Measurements from ENCODE around the gene NFKB2.
A peak's percentile ranks its signal among the peaks of the same experiment; 100 is the strongest.

NFKB2 gene

DNA sequence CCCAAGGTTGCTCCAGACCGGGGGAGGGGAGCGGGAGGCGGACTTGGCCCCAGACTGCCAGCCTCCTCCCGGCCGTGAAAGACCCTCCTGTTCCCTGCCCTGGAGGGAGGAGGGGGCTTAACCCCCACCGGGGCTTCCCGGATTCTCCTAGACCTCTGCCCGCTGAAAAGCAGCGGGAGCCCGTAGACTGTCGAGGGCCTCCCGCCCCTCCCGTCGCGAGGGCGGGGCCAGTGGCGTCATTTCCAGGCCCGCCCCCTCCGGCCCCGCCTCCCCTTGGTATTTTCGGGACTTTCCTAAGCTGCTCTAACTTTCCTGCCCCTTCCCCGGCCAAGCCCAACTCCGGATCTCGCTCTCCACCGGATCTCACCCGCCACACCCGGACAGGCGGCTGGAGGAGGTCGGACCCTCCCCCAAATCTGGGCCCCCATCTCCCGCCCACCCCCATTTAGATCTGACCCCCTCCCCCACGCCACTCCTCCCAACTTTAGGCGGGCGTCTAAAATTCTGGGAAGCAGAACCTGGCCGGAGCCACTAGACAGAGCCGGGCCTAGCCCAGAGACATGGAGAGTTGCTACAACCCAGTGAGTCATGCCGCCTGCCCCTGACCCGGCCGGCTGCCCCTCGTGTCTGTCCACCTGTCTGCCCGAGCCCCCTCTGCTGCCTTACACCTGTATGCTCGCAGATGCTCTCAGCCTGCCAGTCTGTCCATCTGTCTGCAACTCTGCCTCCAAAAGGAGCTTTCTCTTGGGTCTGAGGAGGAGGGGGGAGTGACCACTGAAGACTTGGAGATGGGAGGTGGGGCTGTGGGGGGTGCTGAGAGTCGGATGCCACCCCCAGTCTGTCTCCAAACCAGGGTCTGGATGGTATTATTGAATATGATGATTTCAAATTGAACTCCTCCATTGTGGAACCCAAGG, at the start of gene NFKB2:
Gene NFKB2, plus strand, starts transcription at position 306 of the 917 bp plus-strand sequence. Its CDS starts 255 bp downstream, at position 561.
- DNase-seq = peak; percentile 40

DNA sequence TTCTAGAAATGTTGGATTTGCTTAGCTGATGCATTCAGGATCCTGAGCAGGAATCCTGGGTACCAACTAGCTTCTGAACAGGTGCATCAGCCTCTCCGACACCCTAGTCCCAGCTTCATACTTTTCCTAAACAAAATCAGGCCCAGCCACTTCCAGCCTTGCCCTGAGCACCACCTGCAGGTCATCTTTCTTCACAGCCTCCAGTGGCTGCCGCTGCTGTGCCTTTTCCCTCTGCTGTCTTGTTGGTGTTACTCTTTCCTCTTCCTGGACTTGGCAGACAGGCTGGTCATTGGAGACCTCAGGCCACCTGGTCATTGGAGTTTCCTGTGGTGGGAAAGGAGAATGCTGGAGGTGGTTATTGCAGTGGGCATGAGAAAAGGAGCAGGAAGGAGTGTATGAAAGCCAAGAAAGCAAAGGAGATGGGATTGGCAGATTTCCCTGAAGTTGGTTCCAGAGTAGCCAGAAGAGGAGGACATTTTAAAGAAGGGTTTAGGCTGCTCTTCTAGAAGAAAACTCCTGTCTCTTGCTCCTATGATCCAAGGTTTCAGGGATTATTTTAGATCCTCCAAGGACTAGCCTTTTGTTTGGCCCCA, 48.2 kb upstream of the NFKB2 start:
- DNase-seq = peak; percentile 6

GRCh38 chr10:102352066-102352715, 43.3 kb upstream of the NFKB2 start:
- DNase-seq = peak; percentile 39

- DNase-seq = no peak
These were observed 41.1 kb upstream of the NFKB2 start for GRCh38 chr10:102354451-102354850.

DNA sequence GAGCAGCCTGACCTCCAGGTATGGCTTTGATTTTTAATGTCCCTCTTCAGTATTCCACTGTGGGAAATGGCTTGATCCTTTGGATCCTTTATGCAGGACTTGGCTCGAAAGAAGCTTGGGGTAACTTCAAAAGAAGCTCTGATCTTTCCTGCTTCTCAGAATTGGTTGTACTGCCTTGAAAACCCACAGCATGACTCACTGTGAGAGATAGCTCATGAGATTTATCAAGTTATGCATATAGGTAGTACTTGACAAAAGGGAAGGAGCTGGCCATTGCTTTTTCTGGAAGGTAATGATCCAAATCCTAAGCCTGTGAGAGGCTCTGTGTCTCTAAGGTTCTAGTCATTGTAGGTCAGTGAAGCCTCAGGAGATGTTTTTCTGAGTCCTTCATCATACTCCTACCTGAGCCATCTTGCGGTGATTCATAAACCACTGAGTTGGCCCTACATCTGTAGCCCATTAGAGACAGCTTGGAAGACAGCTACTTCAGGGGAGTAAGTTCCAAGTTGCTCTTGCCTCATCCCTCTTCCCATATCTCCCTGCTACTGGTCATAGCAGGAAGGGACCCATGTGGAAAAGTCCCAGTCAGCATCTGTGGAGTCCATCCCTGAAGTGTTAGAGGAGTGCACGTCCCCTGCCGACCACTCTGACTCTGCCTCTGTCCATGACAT, 36.7 kb upstream of the NFKB2 start:
- DNase-seq = no peak

DNA sequence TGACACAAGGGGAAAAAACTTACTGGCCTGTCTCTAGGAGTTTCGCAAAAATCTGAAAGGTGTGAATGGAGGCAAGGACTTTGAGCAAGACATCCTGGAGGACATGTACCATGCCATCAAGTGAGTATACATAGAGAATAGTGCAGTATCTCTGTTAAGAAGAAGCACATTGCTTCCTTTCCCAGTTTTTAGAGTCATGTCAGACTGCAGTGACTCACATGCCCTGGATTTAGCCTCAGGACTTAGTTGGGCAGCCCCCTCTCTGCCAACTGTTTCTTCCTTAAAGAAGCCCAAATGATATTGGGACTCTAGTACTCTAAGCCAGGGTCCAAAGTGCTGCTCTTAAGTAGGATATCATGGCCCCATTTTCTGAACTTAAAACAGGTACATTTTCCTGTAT, 28.1 kb upstream of the NFKB2 start:
- DNase-seq = no peak

DNA sequence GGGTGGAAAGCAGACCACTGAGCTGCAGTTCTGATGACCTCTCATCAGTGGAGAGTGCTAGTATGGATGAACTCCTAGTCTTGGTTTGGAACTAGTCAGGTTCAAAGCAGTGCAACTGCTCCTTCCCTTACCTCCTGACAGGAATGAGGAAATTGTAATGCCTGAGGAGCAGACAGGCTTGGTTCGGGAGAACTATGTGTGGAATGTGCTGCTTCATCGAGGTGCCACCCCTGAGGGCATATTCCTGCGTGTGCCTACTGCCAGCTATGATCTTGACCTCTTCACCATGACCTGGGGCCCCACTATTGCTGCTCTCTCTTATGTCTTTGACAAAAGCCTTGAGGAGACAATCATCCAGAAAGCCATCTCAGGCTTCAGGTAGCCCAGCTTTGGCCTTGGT, 27.4 kb upstream of the NFKB2 start:
- no peak for DNase-seq

DNA sequence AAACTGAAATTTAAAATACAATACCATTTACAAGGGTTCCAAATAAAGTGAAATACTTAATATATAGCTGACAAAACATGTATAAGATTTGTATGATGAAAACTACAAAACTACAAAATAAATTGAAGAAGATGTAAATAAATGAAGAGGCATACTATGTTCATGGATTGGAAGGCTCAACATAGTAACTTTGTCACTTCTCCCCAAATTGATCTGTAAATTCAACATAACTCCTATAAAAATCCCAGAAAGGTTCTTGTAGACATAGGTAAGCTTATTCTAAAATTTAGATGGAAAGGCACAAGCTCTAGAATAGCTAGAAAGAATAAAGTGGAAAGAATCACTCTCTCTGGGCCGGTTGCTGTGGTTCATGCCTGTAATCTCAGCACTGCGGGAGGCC, 24.2 kb upstream of the NFKB2 start:
- DNase-seq = no peak

GRCh38 chr10:102375250-102375649, 20.3 kb upstream of the NFKB2 start:
- no peak for DNase-seq

GRCh38 chr10:102375867-102376266, 19.6 kb upstream of the NFKB2 start:
- no peak for DNase-seq

- DNase-seq = no peak
These were observed 18.6 kb upstream of the NFKB2 start for GRCh38 chr10:102376901-102377300.

DNA sequence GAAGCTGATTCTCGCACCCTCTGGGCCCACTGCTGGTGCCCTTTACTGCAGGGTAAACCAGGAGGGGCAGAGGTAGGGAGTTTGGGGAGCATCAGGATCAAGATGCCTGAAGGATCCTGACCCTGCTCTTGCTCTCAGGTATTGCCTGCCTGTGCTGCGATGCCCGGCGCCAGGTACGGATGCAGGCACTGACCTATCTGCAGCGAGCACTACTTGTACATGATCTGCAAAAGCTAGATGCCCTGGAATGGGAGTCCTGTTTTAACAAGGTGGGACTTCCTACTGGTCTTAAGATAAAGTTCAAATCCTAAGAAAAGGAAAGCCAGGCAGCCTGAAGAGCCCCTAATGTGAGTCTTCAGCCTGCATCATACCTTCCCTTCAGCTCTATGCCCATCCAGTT, 16.1 kb upstream of the NFKB2 start:
- no peak for DNase-seq

GRCh38 chr10:102381983-102382382, 13.5 kb upstream of the NFKB2 start:
- no peak for DNase-seq

DNA sequence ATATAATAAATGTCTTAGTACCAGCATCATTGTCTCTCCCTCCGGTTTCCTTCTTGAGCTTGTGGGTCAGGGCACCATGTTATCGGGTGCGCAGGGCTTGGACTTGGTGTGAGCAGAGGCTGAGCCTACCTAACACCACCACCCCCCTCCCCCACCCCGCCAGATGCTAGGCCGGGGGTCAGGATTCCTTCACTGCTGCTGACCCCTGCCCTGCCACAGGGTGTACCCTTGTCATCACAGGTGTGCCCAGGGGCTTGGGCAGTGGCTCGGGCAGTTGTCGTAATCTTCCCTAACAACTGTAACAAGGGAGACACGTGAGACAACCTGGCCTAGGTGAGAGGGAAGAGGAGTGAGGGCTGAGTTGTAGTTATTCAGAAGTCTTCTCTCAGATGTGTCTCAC, 12.6 kb upstream of the NFKB2 start:
- DNase-seq = no peak

- DNase-seq = no peak
These were observed 11.5 kb upstream of the NFKB2 start for GRCh38 chr10:102384053-102384452.

DNA sequence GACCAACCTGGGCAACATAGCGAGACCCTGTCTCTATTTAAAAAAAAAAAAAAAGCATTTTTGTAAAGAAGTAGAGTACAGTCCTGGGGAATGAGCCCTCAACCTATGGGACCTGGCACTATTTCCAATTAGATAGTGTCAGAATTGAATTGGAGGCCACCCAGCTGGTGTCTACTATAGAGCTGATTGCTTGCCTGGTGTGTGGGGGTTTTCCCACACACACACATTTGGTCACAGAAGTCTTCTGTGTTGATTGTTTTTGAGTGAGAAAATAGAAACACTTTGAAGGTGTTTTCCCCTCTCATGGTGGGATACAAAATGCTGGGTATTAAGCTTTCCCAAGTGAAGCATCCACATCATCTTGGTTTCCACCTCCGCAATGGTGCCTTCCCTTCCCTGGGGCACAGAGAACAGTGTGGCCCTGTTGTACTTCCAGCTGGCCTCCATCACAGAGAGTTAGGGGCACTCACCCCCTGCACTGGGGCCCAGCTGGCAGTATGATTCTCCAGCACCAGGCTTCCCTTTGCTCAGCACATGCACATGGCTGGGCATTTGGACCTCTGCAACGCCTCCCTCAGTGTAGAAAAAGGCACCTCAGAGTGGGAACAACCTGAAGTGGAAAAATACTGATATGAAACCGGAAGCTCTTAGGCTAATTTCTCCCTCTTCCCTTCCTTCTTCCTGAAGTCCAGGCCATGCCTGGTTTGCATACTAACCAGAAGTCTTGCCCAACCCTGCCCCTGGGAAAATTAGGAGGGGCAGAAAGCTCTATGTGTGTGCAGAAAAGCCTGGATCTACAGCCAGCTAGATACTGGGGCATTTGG, 10.7 kb upstream of the NFKB2 start:
- no peak for DNase-seq

- DNase-seq = no peak
These were observed 5.6 kb upstream of the NFKB2 start for GRCh38 chr10:102389894-102390293.

- no peak for DNase-seq
These were observed 3.2 kb upstream of the NFKB2 start for GRCh38 chr10:102392306-102392705.

- DNase-seq = peak; percentile 43
These were observed 2.0 kb upstream of the NFKB2 start for GRCh38 chr10:102393411-102394078.

- DNase-seq = peak; percentile 29
These were observed 1.3 kb upstream of the NFKB2 start for GRCh38 chr10:102394079-102394800.

DNA sequence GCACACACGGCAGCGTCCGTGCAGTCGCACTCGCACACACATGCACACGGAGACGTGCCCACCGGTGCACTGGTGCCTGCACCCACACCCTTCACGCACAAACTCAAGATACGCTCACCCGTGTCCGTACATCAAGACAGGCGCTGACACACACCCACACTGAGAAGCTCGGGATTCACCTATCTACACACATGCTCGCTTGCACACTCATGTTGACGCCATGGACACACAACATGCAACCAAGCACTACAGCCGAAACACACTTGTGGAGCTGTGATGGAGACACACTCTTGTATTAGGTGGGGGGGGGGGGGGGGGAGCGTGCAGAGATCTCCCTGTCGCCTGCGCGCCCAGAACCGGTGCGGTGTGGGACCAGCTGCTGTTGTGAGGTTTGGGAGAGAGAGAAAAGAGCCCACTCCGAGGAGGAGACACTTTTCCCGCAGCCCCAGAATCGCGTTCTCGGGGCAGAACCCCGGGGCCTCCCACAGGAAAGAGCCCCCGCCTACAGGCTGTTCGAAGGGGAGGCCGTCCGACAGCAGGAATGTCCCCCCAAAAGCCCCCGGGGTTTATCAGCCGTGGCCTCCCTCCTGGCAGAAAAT, 605 bp upstream of the NFKB2 start:
- no peak for DNase-seq

Measured in NCI-H1694 treated with DMSO at 0.1 percent for 48 hours (cell line).